MM.1S (cell line): ENCODE measurements around the gene NRXN3.

Experiments used
- DNase-seq: peaks from one replicate; pipeline ENCODE4 v3.0.0-alpha.2; 2015
- H2AFZ ChIP-seq: fragments of 300-600 bp; sonication (generic); 2 replicates; pipeline ENCODE4 v1.6.0; 2016; ENCODE audit warnings: antibody characterized with exemption, low read length
- H3F3A ChIP-seq: fragments of 300-600 bp; sonication (generic); 2 replicates; pipeline ENCODE4 v1.6.1; 2016; ENCODE audit warnings: mild to moderate bottlenecking, antibody characterized with exemption, low read length, moderate library complexity, mixed read lengths; ENCODE audit not compliant: insufficient read depth
- H3K27ac ChIP-seq: fragments of 300-600 bp; sonication (generic); 2 replicates; pipeline ENCODE4 v1.5.1; 2016; ENCODE audit warnings: mild to moderate bottlenecking, low read length
- H3K27me3 ChIP-seq: fragments of 300-600 bp; sonication (generic); replicated peaks from 2 replicates; pipeline ENCODE4 v1.6.0; 2016; ENCODE audit warnings: low read length; ENCODE audit not compliant: insufficient read depth
- H3K36me3 ChIP-seq: fragments of 300-600 bp; sonication (generic); replicated peaks from 2 replicates; pipeline ENCODE4 v1.6.1; 2016; ENCODE audit warnings: mild to moderate bottlenecking, low read length, mixed read lengths; ENCODE audit not compliant: insufficient read depth
- H3K4me1 ChIP-seq: fragments of 300-600 bp; sonication (generic); 2 replicates; pipeline ENCODE4 v1.6.1; 2016; ENCODE audit warnings: low read length, mixed read lengths
- H3K4me2 ChIP-seq: fragments of 300-600 bp; sonication (generic); 2 replicates; pipeline ENCODE4 v1.6.0; 2016; ENCODE audit warnings: low read depth, low read length
- H3K4me3 ChIP-seq: fragments of 300-600 bp; sonication (generic); 2 replicates; pipeline ENCODE4 v1.5.1; 2016; ENCODE audit warnings: low read length, mixed read lengths
- H3K79me2 ChIP-seq: fragments of 300-600 bp; sonication (generic); 2 replicates; pipeline ENCODE4 v1.6.1; 2016; ENCODE audit warnings: mixed run types, low read length, mixed read lengths
- H3K9ac ChIP-seq: fragments of 300-600 bp; sonication (generic); 2 replicates; pipeline ENCODE4 v1.6.1; 2016; ENCODE audit warnings: low read length, mixed read lengths
- H3K9me2 ChIP-seq: fragments of 300-600 bp; sonication (generic); replicated peaks from 2 replicates; pipeline ENCODE4 v1.6.1; 2016; ENCODE audit warnings: mild to moderate bottlenecking, low read length, mixed read lengths; ENCODE audit not compliant: insufficient read depth
- H3K9me3 ChIP-seq: fragments of 300-600 bp; sonication (generic); replicated peaks from 2 replicates; pipeline ENCODE4 v1.6.1; 2016; ENCODE audit warnings: mild to moderate bottlenecking, low read length, mixed read lengths; ENCODE audit not compliant: insufficient read depth
- H4K20me1 ChIP-seq: fragments of 300-600 bp; sonication (generic); 2 replicates; pipeline ENCODE4 v1.6.1; 2016; ENCODE audit warnings: mild to moderate bottlenecking, low read length, moderate library complexity, mixed read lengths; ENCODE audit not compliant: insufficient read depth
- EZH2 ChIP-seq: fragments of 300-600 bp; sonication (generic); optimal IDR thresholded peaks from 2 replicates; pipeline ENCODE3; 2017; ENCODE audit warnings: low read depth, mild to moderate bottlenecking, antibody characterized with exemption, low read length, mixed read lengths
- EZH2phosphoT487 ChIP-seq: fragments of 300-600 bp; sonication (generic); IDR thresholded peaks from 2 replicates; pipeline ENCODE4 v1.6.1; 2018; ENCODE audit warnings: antibody characterized with exemption, low read length
- TF ChIP-seq, protein P1 (sequence below): fragments of 300-600 bp; sonication (generic); IDR thresholded peaks from 2 replicates; pipeline ENCODE4 v1.5.1; 2016; ENCODE audit warnings: antibody characterized with exemption, low read length, mixed read lengths

Gene NRXN3

DNA sequence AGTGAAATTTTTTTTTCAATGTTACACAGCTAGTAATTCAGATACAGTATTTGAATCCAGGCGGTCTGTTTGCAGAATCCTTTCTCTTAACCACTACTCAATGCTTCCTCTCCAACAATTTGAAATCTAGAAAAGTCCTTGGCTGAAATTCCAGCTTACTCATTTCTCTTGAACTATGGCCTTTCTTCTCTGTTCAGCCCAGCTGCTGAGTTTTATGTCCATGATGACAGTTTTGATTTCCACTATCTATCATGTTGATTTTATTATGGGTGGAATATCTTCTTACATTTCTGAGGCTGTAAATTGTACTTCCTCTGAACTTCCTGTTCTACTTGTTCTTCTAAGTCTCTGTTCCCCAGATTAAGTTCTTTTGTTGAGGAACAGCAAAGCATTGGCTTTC is 1725.8 kb downstream of the NRXN3 start:
- no peaks in the 10 kb centered on the region for H3K27me3 ChIP-seq
- no peaks in the 10 kb centered on the region for H3F3A ChIP-seq
- H3K9me2 ChIP-seq: no peaks in the 10 kb centered on the region
- H3K36me3 ChIP-seq: no peaks in the 10 kb centered on the region
- H3K27ac ChIP-seq: no peak overlapping the region
- DNase-seq: no peak
- no peaks in the 10 kb centered on the region for H4K20me1 ChIP-seq
- H3K9ac ChIP-seq: no peak overlapping the region
- no peak for TF ChIP-seq EZH2
- TF ChIP-seq EZH2phosphoT487: no peak
- TF ChIP-seq, protein P1, sequence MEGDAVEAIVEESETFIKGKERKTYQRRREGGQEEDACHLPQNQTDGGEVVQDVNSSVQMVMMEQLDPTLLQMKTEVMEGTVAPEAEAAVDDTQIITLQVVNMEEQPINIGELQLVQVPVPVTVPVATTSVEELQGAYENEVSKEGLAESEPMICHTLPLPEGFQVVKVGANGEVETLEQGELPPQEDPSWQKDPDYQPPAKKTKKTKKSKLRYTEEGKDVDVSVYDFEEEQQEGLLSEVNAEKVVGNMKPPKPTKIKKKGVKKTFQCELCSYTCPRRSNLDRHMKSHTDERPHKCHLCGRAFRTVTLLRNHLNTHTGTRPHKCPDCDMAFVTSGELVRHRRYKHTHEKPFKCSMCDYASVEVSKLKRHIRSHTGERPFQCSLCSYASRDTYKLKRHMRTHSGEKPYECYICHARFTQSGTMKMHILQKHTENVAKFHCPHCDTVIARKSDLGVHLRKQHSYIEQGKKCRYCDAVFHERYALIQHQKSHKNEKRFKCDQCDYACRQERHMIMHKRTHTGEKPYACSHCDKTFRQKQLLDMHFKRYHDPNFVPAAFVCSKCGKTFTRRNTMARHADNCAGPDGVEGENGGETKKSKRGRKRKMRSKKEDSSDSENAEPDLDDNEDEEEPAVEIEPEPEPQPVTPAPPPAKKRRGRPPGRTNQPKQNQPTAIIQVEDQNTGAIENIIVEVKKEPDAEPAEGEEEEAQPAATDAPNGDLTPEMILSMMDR: no peak
- no peak overlapping the region for H3K4me2 ChIP-seq
- H3K79me2 ChIP-seq: no peaks in the 10 kb centered on the region
- no peak overlapping the region for H2AFZ ChIP-seq
- H3K4me3 ChIP-seq: no peak overlapping the region
- no peaks in the 10 kb centered on the region for H3K9me3 ChIP-seq
- H3K4me1 ChIP-seq: no peaks in the 10 kb centered on the region

DNA sequence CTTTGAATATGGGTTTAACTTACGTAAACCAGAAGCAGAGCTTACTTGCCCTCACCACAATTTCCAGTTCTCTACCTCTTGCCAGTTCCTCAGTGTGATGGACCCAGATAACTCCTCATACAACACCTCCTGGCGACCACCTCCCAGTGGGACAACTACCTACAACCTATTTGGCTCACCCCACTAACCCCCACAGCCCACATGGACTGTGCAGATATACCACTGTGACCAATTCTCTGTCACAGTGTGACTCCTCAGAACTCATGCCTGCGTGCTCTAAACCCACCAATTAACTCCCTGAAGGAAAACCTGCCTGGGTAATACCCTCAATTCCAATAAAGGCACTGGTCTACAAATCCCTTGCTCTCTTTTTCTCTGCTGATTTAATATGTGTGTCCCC is 1729.4 kb downstream of the NRXN3 start:
- Histone ChIP-seq H3K27me3 (no peaks in the 10 kb centered on the region), H3K27ac (no peak overlapping the region), H3F3A (no peaks in the 10 kb centered on the region), H3K79me2 (no peaks in the 10 kb centered on the region), H3K9ac (no peak overlapping the region), H3K9me2 (no peaks in the 10 kb centered on the region), H3K36me3 (no peaks in the 10 kb centered on the region), H3K4me2 (no peak overlapping the region), H2AFZ (no peak overlapping the region), H3K4me1 (no peaks in the 10 kb centered on the region), H3K9me3 (no peaks in the 10 kb centered on the region), H4K20me1 (no peaks in the 10 kb centered on the region), H3K4me3 (no peak overlapping the region)
- TF ChIP-seq EZH2phosphoT487: no peak
- TF ChIP-seq EZH2: no peak
- TF ChIP-seq, protein P1: no peak
- DNase-seq: no peak

DNA sequence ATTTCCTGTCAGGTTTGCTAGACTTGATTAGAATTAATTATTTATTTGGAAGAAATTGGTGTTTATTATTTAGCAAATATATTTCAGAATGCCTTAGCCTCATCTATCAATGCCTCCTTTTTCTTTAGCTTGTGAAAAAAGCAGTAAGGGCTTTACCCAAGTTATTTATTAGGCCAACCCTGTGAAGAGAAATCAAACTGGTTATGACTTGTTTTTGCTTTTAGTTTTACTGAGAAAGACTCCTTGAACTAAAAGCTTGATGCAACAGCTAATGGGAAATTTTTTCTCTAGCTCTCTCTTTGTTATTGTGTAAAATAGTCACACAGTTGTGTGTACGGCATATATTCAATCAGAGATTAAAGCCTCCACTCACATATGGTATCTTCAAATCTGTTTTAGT is 1734.3 kb downstream of the NRXN3 start:
- no peaks in the 10 kb centered on the region for H4K20me1 ChIP-seq
- H3K27me3 ChIP-seq: no peaks in the 10 kb centered on the region
- no peak overlapping the region for H3K4me2 ChIP-seq
- H3K36me3 ChIP-seq: no peaks in the 10 kb centered on the region
- peak overlapping the region; percentile 55; the same call in 1 of the 2 replicates for H3K27ac ChIP-seq
- H3K9ac ChIP-seq: no peak overlapping the region
- TF ChIP-seq EZH2 (no peak), EZH2phosphoT487 (no peak)
- TF ChIP-seq, protein P1: no peak
- no peaks in the 10 kb centered on the region for H3K9me2 ChIP-seq
- no peaks in the 10 kb centered on the region for H3K4me1 ChIP-seq
- no peaks in the 10 kb centered on the region for H3K9me3 ChIP-seq
- H3K79me2 ChIP-seq: no peaks in the 10 kb centered on the region
- H2AFZ ChIP-seq: no peak overlapping the region
- no peaks in the 10 kb centered on the region for H3F3A ChIP-seq
- no peak for DNase-seq
- no peak overlapping the region for H3K4me3 ChIP-seq
